CMK (cell line): ENCODE measurements around the gene TRIM56.
"Not testable (repeated sequence)": the region's sequence is repeated elsewhere in the genome, so short reads cannot be mapped to it uniquely, and the experiment has no call there.

Experiments used
- DNase-seq: peaks from one replicate; pipeline ENCODE4 v3.0.0-alpha.2; 2010; ENCODE audit warnings: low read depth

TRIM56 gene

GRCh38 chr7:101113140-101113539 lies 27.9 kb downstream of the TRIM56 start:
- DNase-seq, result not testable (repeated sequence)

GRCh38 chr7:101113836-101114235 lies 28.6 kb downstream of the TRIM56 start:
- no peak for DNase-seq

DNA sequence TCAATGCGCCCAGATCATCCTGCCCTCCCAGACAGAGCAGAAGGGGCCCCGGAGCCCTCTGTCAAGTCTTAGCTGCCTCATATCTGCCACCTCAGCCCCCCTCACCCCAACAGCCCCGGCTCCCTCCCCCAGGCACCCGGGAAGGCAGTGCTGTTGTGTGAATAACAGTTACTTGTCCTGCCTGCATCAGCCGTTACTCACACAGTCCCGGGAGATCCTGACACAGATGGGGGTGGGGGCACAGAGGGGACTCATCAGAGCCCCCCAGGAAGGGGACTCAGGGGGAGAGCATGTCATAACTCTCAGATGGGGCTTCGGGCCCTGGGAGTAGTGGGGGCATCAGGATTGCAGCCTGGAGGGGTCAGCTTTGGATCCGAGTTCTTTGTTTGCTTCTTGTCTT lies 29.2 kb downstream of the TRIM56 start:
- DNase-seq, result no peak

DNA sequence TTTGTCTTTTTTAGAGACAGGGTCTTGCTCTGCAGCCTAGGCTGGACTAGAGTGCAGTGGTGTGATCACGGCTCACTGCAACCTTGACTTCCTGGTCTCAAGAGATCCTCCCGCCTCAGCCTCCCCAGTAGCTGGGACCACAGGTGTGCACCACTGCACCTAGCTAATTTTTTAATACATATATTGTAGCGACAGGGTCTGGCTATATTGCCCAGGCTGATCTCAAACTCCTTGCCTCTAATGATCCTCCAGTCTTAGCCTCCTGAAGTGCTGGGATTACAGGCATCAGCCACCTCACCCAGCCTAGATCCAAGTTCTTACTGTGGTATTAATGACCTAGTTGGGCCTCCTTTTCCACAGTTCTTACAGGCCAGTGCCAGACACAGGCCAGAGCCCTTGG lies 29.9 kb downstream of the TRIM56 start:
- no peak for DNase-seq

GRCh38 chr7:101116898-101117297 lies 31.6 kb downstream of the TRIM56 start:
- no peak for DNase-seq

- no peak for DNase-seq
Measured at GRCh38 chr7:101118856-101119255, 33.6 kb downstream of the TRIM56 start.

- DNase-seq, result no peak
Measured at GRCh38 chr7:101119876-101120275, 34.6 kb downstream of the TRIM56 start.

DNA sequence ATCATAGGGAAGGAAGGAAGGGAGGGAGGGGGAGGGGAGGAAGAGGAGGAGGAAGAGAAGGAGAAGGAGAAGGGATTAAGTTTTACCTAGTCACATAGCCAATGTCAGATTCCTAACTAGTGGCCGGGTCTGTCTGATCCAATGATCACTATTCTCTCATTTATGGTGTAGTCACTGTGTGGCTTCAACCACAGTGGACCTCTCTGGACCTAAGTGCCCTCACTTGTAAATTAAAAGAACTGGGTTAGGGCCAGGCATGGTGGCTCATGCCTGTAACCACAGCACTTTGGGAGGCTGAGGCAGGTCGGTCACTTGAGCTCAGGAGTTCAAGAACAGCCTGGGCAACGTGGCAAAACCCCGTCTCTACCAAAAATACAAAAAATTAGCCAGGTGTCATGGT lies 35.0 kb downstream of the TRIM56 start:
- no peak for DNase-seq

DNA sequence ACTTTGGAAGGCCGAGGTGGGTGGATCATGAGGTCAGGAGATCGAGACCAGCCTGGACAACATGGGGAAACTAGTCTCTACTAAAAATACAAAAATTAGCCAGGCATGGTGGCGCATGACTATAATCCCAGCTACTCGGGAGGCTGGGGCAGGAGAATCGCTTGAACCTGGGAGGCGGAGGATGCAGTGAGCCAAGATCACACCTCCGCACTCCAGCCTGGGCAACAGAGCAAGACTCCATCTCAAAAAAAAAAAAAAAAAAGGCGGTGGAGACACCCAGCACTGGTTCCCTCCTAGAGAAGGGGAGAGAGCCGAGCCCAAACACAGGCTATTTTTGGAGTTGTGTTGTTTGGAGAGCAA lies 36.3 kb downstream of the TRIM56 start:
- DNase-seq, result not testable (repeated sequence)

DNA sequence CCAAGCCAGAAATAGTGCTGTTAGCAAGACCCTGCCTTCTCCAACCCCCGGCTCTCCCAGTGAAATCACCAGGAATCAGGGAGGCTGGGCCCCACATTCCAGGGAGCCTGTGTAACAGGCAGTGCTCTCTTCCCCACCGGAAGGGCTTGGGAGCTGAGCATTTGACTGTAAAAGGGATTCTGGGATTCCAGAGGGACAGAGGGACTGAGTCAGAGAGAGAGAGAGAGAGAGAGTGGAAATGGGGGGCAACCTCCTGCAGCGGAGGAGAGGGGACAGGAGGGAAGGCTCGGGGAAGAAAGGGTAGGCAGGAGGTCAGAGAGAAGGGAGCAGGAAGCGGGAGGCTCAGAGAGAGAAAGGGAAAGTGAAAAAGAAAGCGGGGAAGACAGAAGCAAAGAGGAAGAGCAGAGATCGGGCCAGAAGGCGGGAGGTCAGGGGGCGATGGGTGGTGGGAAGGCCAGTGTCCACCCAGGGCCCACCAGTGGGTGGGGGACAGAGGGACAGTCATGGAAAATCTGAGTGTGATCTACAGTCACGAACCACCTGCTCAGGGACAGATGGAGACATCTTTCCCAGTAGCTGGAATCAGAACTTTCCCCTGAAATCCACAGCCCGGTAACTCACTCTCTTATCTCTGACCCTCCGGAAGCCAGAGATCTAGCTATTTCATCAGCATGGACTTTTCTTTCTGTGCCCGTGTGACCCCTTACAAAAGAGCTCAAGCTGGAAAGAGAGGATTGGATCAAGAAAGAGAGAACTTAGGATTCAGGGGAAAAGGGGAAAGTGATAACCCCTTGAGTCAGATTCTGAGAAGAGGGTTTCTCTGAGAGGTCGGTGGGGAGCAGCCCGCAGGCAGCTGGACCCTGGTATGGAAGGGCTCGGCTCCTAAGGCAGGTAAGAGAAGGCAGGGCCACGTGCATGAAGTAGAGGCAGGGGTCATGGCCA lies 37.0 kb downstream of the TRIM56 start:
- no peak for DNase-seq

DNA sequence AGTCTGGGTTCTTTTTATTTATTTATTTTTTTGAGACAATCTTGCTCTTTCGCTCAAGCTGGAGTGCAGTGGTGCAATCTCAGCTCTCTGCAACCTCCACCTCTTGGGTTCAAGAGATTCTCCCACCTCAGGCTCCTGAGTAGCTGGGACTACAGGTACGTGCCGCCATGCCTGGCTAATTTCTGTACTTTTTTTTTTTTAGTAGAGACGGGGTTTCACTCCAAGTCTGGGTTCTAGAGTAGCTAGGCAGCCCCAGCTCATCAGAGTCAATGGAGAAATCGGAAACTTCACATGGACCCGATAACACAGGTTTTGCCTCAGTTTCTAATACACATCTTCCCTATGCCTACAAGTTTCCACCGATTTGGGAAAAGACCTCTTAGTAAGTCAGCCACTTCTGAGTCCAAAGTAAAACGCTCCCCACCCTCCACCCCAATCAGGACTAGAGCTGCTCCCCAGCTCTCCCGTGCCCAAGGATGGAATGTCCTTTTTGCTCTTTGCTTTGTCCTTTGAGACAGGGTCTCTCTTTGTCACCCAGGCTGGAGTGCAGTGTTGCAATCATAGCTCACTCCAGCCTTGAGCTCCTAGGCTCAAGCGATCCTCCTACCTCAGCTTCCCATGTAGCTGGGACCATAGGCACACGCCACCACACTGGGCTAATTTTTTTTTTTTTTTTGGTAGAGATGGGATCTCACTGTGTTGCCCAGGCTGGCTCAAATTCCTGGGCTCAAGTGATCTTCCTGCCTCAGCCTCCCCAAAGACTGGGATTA lies 37.8 kb downstream of the TRIM56 start:
- no peak for DNase-seq

DNA sequence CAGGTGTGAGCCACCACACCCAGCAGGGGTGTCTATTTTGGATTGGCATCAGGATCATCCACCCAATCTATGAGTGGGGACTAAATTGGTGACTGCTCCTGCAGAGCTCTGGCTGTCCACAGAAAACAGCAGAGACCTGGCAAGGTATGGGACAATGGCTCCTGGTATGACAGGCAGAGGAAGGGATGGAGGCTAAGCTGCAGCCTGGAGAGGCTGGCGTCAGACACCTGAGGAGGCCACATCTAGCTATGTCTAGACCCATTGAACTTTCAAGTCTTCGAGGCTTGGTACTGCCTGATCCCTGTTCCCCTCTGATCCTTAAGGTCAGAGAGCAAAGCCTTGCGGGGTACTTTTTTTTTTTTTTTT lies 38.4 kb downstream of the TRIM56 start:
- DNase-seq, result no peak

- no peak for DNase-seq
Measured at GRCh38 chr7:101124376-101125056, 39.2 kb downstream of the TRIM56 start.

DNA sequence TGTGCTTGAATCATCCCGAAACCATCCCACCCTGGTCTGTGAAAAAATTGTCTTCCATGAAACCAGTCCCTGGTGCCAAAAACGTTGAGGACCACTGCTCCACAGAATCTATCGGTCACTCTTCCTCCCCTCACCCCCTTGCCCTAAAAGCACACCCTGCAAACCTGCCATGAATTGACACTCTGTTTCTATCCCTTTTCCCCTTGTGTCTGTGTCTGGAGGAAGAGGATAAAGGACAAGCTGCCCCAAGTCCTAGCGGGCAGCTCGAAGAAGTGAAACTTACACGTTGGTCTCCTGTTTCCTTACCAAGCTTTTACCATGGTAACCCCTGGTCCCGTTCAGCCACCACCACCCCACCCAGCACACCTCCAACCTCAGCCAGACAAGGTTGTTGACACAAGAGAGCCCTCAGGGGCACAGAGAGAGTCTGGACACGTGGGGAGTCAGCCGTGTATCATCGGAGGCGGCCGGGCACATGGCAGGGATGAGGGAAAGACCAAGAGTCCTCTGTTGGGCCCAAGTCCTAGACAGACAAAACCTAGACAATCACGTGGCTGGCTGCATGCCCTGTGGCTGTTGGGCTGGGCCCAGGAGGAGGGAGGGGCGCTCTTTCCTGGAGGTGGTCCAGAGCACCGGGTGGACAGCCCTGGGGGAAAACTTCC lies 40.8 kb downstream of the TRIM56 start:
- DNase-seq, result no peak

DNA sequence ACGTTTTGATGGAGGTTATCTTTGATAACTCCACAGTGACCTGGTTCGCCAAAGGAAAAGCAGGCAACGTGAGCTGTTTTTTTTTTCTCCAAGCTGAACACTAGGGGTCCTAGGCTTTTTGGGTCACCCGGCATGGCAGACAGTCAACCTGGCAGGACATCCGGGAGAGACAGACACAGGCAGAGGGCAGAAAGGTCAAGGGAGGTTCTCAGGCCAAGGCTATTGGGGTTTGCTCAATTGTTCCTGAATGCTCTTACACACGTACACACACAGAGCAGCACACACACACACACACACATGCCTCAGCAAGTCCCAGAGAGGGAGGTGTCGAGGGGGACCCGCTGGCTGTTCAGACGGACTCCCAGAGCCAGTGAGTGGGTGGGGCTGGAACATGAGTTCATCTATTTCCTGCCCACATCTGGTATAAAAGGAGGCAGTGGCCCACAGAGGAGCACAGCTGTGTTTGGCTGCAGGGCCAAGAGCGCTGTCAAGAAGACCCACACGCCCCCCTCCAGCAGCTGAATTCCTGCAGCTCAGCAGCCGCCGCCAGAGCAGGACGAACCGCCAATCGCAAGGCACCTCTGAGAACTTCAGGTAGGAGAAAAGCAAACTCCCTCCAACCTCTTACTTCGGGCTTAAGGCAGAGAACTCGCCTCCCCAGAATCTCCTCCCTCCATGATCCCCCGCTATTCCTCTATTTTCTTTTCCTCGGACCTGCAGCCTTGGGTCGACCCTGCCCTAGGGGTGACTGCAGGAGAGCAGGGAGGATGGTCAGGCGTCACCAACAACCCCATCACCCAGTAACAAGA lies 41.6 kb downstream of the TRIM56 start, which contains the start of gene SERPINE1:
Gene SERPINE1 (plus strand): TSS at position 454 of the 809 bp plus-strand sequence. CDS start 1,290 bp downstream, outside the sequence.
- no peak for DNase-seq

- no peak for DNase-seq
Measured at GRCh38 chr7:101127460-101128039, 42.3 kb downstream of the TRIM56 start.

GRCh38 chr7:101128040-101128834 lies 43.0 kb downstream of the TRIM56 start:
- no peak for DNase-seq

- no peak for DNase-seq
Measured at GRCh38 chr7:101129603-101130117, 44.4 kb downstream of the TRIM56 start.
